Hepatocyte (in vitro differentiated cells): ENCODE data around the gene CRYAA. TPM values are rescaled to one million over a fixed set of nuclear protein-coding genes. Genes with fewer than 3 reads are reported as not detected.

Experiments
- DNase-seq: peaks from one replicate; pipeline ENCODE4 v3.0.0-alpha.2; 2016; ENCODE audit warnings: low spot score
- H2AFZ ChIP-seq: fragments of 200-600 bp; sonication (generic); 2 replicates; pipeline ENCODE4 v1.6.0; 2016; ENCODE audit warnings: antibody characterized with exemption, mild to moderate bottlenecking
- H3K27ac ChIP-seq: fragments of 200-600 bp; sonication (generic); 2 replicates; pipeline ENCODE4 v1.5.1; 2016; ENCODE audit warnings: mild to moderate bottlenecking
- H3K27me3 ChIP-seq: fragments of 200-600 bp; sonication (generic); 2 replicates; pipeline ENCODE4 v1.6.1; 2016
- H3K36me3 ChIP-seq: fragments of 200-600 bp; sonication (generic); replicated peaks from 2 replicates; pipeline ENCODE4 v1.5.1; 2016; ENCODE audit warnings: low read depth; ENCODE audit not compliant: insufficient read depth
- H3K4me1 ChIP-seq: fragments of 200-600 bp; sonication (generic); 2 replicates; pipeline ENCODE4 v1.5.1; 2016; ENCODE audit warnings: mild to moderate bottlenecking, moderate library complexity; ENCODE audit not compliant: insufficient read depth
- H3K4me2 ChIP-seq: fragments of 200-600 bp; sonication (generic); 2 replicates; pipeline ENCODE4 v1.6.0; 2016
- H3K4me3 ChIP-seq: fragments of 200-600 bp; sonication (generic); 2 replicates; pipeline ENCODE4 v1.5.1; 2016; ENCODE audit warnings: mild to moderate bottlenecking
- H3K79me2 ChIP-seq: fragments of 200-600 bp; sonication (generic); 2 replicates; pipeline ENCODE4 v1.6.0; 2017; ENCODE audit warnings: mild to moderate bottlenecking
- H3K9me2 ChIP-seq: fragments of 200-600 bp; sonication (generic); replicated peaks from 2 replicates; pipeline ENCODE4 v1.6.0; 2017; ENCODE audit warnings: mild to moderate bottlenecking; ENCODE audit not compliant: insufficient read depth
- H3K9me3 ChIP-seq: fragments of 200-600 bp; sonication (generic); 2 replicates; pipeline ENCODE4 v1.5.1; 2016; ENCODE audit warnings: low read depth, mild to moderate bottlenecking
- H4K20me1 ChIP-seq: fragments of 200-600 bp; sonication (generic); 2 replicates; pipeline ENCODE4 v1.6.0; 2016; ENCODE audit warnings: mild to moderate bottlenecking; ENCODE audit not compliant: insufficient read depth, poor library complexity, severe bottlenecking
- CTCF ChIP-seq: fragments of 200-600 bp; sonication (generic); IDR thresholded peaks from 2 replicates; pipeline ENCODE4 v1.5.1; 2016; ENCODE audit warnings: antibody characterized with exemption, mild to moderate bottlenecking; ENCODE audit not compliant: poor library complexity
- EZH2 ChIP-seq: fragments of 200-600 bp; sonication (generic); IDR thresholded peaks from 2 replicates; pipeline ENCODE4 v1.6.1; 2016; ENCODE audit warnings: antibody characterized with exemption, mild to moderate bottlenecking, borderline replicate concordance
- EZH2phosphoT487 ChIP-seq: fragments of 200-600 bp; sonication (generic); IDR thresholded peaks from one replicate; pipeline ENCODE4 v1.6.1; 2018; ENCODE audit warnings: antibody characterized with exemption, mild to moderate bottlenecking, low read depth, moderate library complexity; ENCODE audit not compliant: unreplicated experiment, severe bottlenecking
- WGBS: methylation state at CpG from one replicate; pipeline ENCODE4 v1.1.6; 2016; ENCODE audit warnings: low lambda C conversion rate; ENCODE audit errors: missing lambda C conversion rate; 5-methylcytosine and 5-hydroxymethylcytosine counted together
- polyA plus RNA-seq: library from polyadenylated mRNA; unstranded; fragments of >200 nt; fragmentation: Nextera tagmentation; extraction: Ambion mirVana; gene quantifications from 2 replicates; pipeline ENCODE4 v1.2.1, GENCODE V29; 2016
- total RNA-seq: library from RNA; depleted of rRNA; stranded (reverse); fragments of >200 nt; gene quantifications from 2 replicates; pipeline ENCODE4 v1.2.3, GENCODE V29; 2014

CRYAA gene
- total and polyA plus RNA-seq, 2 experiments from 2014 or later, result not detected

DNA sequence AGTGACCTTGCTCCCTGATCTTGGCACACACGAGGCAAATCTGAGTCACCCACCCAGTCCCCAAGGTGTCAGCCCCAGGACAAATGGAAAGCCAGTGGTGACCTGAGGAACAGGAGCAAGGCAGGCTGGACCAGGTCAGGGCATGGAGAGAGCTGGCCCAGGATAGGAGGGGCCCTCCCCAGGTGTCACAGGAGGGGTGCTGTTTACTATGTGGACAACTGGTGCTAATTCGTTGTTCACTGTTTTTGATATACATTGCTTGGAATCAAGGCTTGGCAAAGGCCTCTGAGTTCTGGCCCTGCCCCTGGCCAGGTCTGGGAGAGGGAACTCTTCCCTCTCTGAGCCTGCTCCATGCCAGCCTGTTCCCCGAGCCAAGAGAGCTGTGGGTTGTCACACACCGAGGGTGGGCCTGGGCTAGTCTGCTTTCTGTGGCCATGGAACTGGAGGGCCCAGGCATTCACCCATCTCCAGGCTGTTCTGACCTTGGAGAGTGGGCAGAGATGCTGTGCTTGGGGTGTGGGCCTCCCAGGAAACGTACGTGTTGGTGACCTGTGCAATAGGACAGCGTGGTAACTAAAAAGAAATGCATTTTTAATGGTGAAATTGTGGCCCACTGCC is 41.8 kb downstream of the CRYAA start:
- no peaks in the 10 kb centered on the region for H3K36me3 ChIP-seq
- H3K27ac ChIP-seq, result peak overlapping the region; percentile 82
- H3K27me3 ChIP-seq, result no peaks in the 10 kb centered on the region
- no peak overlapping the region for H3K4me3 ChIP-seq
- H3K79me2 ChIP-seq, result no peaks in the 10 kb centered on the region
- H3K4me2 ChIP-seq, result no peak overlapping the region
- H3K9me2 ChIP-seq, result no peaks in the 10 kb centered on the region
- H3K4me1 ChIP-seq, result peaks cover 16% of the 10 kb centered on the region
- H2AFZ ChIP-seq, result no peak overlapping the region
- H3K9me3 ChIP-seq, result no peaks in the 10 kb centered on the region
- no peaks in the 10 kb centered on the region for H4K20me1 ChIP-seq
- no peak for DNase-seq
- no peak for TF ChIP-seq EZH2phosphoT487
- TF ChIP-seq EZH2, result no peak
- no peak for TF ChIP-seq CTCF
- WGBS, result 86% methylated on average over 7 of the region's 7 CpGs

DNA sequence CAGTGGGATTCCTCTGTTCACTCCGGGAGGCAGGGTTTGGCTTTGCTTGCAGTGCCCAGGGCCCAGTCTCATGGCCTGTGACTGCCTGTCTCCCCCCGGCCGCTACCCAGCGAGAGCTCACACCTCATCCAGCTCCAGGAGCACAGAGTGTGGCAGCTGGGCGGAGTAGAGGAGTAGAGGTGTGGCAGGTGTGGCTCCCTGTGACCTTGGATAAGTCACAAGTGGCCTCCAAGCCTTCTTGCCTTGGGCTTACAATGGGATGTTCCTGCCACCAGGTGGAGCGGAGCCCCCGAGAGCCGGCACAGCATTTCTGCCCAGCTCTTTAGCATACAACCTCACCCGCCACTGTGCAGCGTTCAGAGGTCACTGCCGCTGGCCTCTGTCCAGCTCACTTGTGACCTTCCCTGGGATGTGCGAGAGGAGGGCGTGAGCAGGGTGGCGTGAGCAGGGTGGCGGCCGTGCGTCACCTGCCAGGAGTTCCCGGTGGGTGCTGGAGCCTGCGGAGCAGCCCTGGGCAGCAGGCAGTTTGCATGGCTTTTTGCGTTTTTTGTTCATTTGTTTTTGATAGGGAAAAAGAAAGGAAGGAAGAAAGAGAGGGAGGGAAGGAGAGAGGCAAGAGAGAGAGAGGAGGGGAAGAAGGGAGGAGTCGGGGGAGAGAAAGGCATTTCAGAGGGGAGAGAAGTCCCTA is 42.4 kb downstream of the CRYAA start:
- Histone ChIP-seq H2AFZ (no peak overlapping the region), H3K36me3 (no peaks in the 10 kb centered on the region), H3K4me3 (no peak overlapping the region), H3K4me1 (peaks cover 16% of the 10 kb centered on the region), H4K20me1 (no peaks in the 10 kb centered on the region), H3K4me2 (no peak overlapping the region), H3K27ac (peak overlapping the region; percentile 82), H3K9me3 (no peaks in the 10 kb centered on the region), H3K27me3 (no peaks in the 10 kb centered on the region), H3K79me2 (no peaks in the 10 kb centered on the region), H3K9me2 (no peaks in the 10 kb centered on the region)
- TF ChIP-seq CTCF, result peak; percentile 26
- no peak for TF ChIP-seq EZH2
- no peak for TF ChIP-seq EZH2phosphoT487
- WGBS, result 79% methylated on average over 21 of the region's 21 CpGs
- peak; percentile 71 for DNase-seq

DNA sequence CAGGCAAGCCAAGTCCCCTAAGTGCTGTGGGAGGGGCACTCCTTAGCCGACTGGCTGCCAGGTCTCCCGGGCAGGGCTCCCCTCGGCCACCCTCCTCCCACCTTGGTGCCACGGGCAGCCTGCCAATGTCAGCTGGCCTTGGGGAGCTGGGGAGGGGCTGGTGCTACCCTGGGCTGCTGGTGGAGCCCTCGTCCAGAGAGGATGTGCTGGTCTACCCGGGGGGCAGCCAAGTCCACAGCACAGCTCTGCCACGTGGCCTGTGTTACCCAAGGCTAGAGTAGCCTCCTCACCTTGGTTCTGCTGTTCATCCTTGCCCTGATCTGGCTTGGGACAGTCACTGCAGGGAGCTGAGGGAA is 42.9 kb downstream of the CRYAA start:
- Histone ChIP-seq H3K36me3 (no peaks in the 10 kb centered on the region), H3K4me2 (no peak overlapping the region), H2AFZ (no peak overlapping the region), H3K27me3 (no peaks in the 10 kb centered on the region), H3K9me2 (no peaks in the 10 kb centered on the region), H3K9me3 (no peaks in the 10 kb centered on the region), H3K27ac (no peak overlapping the region), H4K20me1 (no peaks in the 10 kb centered on the region), H3K4me3 (no peak overlapping the region), H3K79me2 (no peaks in the 10 kb centered on the region), H3K4me1 (peaks cover 16% of the 10 kb centered on the region)
- DNase-seq, result no peak
- WGBS, result 84% methylated on average over 7 of the region's 7 CpGs
- no peak for TF ChIP-seq EZH2phosphoT487
- TF ChIP-seq CTCF, result no peak
- TF ChIP-seq EZH2, result no peak

Other genes starting within 250 kb of the CRYAA start
- 5.4 and 7.6 TPM in 2 replicates for gene ERVH48-1, start 243.4 kb upstream of the CRYAA start, total RNA-seq
- gene ERVH48-1, start 243.4 kb upstream of the CRYAA start, polyA plus RNA-seq, result 14.8 and 26.9 TPM in 2 replicates
- 13.4 and 13.6 TPM in 2 replicates for gene PKNOX1, start 194.4 kb upstream of the CRYAA start, total RNA-seq
- 11.0 and 21.6 TPM in 2 replicates for gene PKNOX1, start 194.4 kb upstream of the CRYAA start, polyA plus RNA-seq
- 23.7 and 36.6 TPM in 2 replicates for gene CBS, start 93.2 kb upstream of the CRYAA start, total RNA-seq
- gene CBS, start 93.2 kb upstream of the CRYAA start, polyA plus RNA-seq, result 35.8 and 40.6 TPM in 2 replicates
- 22.8 and 47.3 TPM in 2 replicates for gene U2AF1, start 61.4 kb upstream of the CRYAA start, total RNA-seq
- 48.2 and 89.0 TPM in 2 replicates for gene U2AF1, start 61.4 kb upstream of the CRYAA start, polyA plus RNA-seq